Measurements from ENCODE around the gene C2CD4C. TPM values are rescaled to one million over a fixed set of nuclear protein-coding genes. Genes with fewer than 3 reads are reported as not detected.

C2CD4C gene
- total RNA-seq, 6 donors from 2014 or later: 0.76 to 2.1 (median 1.6) TPM

DNA sequence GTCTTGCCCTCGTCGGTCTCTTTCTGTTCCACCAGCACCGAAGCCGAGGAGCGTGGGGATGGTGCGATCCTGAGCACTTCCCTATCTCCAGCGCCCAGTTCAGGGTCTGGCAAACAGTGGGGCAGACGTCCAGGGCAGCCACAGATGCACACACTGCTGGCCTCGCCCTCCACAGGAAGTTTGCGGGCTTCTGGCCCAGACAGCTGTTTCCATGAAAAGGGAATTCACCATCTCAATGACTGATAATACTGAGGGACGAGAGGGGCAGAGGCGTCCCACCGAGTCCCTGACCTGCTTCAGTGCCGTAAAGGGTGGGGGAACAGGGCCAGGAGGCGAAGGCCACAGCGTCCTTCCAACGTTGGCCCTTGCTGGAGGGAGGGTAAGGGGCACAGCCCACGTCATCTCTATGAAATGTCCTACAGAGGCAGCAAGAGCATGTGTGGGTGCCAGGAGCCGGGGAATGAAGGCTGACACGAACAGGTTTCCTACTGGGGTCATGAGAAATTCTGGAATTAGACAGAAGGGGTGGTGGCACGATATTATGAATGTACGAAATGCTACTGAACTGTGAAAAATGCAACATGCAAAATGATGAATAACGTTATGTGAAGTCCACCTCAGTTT is 32.4 kb upstream of the C2CD4C start:
- 33 to 45% methylated on average over 17 to 19 of the region's 23 CpGs for WGBS, 2 donors
- TF ChIP-seq POLR2A (IDR thresholded peaks at IDR 0.05) (no peak), EP300 (IDR thresholded peaks at IDR 0.05) (no peak), POLR2AphosphoS5 (IDR thresholded peaks at IDR 0.05) (no peak)
- TF ChIP-seq, protein P1, sequence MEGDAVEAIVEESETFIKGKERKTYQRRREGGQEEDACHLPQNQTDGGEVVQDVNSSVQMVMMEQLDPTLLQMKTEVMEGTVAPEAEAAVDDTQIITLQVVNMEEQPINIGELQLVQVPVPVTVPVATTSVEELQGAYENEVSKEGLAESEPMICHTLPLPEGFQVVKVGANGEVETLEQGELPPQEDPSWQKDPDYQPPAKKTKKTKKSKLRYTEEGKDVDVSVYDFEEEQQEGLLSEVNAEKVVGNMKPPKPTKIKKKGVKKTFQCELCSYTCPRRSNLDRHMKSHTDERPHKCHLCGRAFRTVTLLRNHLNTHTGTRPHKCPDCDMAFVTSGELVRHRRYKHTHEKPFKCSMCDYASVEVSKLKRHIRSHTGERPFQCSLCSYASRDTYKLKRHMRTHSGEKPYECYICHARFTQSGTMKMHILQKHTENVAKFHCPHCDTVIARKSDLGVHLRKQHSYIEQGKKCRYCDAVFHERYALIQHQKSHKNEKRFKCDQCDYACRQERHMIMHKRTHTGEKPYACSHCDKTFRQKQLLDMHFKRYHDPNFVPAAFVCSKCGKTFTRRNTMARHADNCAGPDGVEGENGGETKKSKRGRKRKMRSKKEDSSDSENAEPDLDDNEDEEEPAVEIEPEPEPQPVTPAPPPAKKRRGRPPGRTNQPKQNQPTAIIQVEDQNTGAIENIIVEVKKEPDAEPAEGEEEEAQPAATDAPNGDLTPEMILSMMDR (IDR thresholded peaks at IDR 0.05): no peak
- Histone ChIP-seq H3K36me3 (peaks cover 0 to 11% (median 0%) of the 10 kb centered on the region in 4 donors), H3K9me3 (no peaks in the 10 kb centered on the region), H3K27ac (no peak overlapping the region), H3K27me3 (no peaks in the 10 kb centered on the region), H3K4me1 (peaks cover 0 to 9% (median 6%) of the 10 kb centered on the region in 4 donors), H3K4me3 (no peak overlapping the region)
- ATAC-seq (ENCODE audit: low FRiP score in 2 of 2) (no peak), DNase-seq (peak in 1 of 2 donors; percentile 29)

DNA sequence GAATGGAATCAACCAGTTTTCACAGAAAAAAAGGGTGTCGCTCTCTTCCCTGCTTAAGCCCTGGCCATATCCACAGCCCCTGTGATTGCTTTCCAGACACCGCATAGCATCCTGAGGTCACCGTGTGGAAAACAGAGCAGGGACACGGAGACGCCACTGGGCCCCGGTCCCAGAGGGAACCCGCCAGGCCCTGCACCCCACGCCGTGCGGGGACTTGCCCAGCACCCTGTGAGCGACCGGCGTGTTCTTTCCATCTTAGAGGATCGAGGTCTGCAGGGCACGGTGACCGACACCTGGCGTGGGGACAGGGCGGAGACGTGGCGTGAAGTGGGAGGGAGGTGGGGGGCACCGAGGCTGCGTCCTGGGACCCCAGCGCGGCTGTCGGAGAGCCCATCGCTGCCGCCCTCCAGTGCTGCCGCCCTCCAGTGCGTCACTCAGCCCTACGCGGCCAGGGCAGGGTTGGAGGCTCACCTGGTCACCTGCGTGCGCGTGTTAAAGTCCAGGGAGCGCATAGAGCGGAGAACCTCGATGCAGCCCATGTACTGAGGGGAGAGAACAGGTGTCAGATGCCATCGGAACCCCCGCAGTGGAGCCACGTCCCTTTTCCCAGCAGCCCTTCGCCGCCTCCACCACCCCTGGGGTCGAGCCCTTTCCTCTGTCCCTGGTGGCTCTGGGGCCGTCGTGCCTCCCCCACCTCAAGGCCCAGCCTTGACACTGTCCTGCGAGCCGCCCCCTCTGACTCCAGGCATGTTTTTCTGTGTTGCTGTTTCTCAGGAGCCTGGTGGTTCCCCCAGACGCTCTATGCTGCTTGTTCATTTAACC is 31.7 kb upstream of the C2CD4C start:
- Histone ChIP-seq H3K4me3 (no peak overlapping the region), H3K27me3 (no peaks in the 10 kb centered on the region), H3K27ac (no peak overlapping the region), H3K9me3 (no peaks in the 10 kb centered on the region), H3K4me1 (peaks cover 0 to 9% (median 6%) of the 10 kb centered on the region in 4 donors), H3K36me3 (peaks cover 0 to 16% (median 0%) of the 10 kb centered on the region in 4 donors)
- 79 to 80% methylated on average over 25 to 42 of the region's 48 CpGs for WGBS, 2 donors
- DNase-seq (peak in 1 of 2 donors; percentile 72), ATAC-seq (ENCODE audit: low FRiP score in 2 of 2) (no peak)
- TF ChIP-seq POLR2A (IDR thresholded peaks at IDR 0.05) (no peak), EP300 (IDR thresholded peaks at IDR 0.05) (no peak), POLR2AphosphoS5 (IDR thresholded peaks at IDR 0.05) (no peak)
- TF ChIP-seq, protein P1 (IDR thresholded peaks at IDR 0.05): no peak

DNA sequence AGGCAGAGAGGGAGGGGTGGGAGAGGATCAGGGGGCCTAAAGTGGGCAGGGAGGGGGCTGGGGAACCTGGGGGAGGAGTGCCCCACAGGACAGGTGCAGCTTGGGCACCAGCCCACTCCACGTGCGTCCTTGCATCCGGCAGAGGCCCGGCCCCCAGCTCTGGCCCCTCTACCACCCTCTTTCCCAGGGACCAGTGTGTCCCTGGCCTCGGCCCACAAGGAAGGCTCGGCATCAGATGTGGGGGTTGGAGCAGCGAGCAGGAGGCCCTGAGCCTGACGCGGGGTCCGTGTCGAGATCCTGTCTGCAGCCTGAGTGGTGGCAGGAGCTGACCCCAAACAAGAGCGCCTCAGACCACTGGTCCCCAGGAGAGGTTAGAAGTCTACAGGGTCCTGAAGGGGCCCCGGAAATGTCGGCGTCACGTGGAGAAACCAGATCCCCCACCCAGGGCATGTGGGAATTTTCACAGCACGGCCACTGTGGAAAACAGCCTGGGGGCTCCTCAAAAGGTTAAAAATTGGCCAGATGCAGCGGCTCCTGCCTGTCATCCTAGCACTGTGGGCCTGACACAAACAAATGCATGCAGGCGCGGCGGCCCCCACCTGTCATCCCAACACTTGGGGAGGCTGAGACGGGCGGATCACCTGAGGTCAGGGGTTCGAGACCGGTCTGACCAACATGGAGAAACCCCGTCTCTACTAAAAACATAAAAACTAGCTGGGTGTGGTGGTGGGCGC is 30.4 kb upstream of the C2CD4C start:
- DNase-seq (peak in 1 of 2 donors; percentile 52), ATAC-seq (ENCODE audit: low FRiP score in 2 of 2) (no peak)
- Histone ChIP-seq H3K4me1 (peaks cover 0 to 9% (median 6%) of the 10 kb centered on the region in 4 donors), H3K27ac (no peak overlapping the region), H3K36me3 (peaks cover 0 to 15% (median 1%) of the 10 kb centered on the region in 4 donors), H3K27me3 (no peaks in the 10 kb centered on the region), H3K4me3 (no peak overlapping the region), H3K9me3 (no peaks in the 10 kb centered on the region)
- TF ChIP-seq, protein P1 (IDR thresholded peaks at IDR 0.05): no peak
- TF ChIP-seq POLR2AphosphoS5 (IDR thresholded peaks at IDR 0.05) (no peak), EP300 (IDR thresholded peaks at IDR 0.05) (no peak), POLR2A (IDR thresholded peaks at IDR 0.05) (no peak)
- 73 to 83% methylated on average over 21 to 26 of the region's 27 CpGs for WGBS, 2 donors

DNA sequence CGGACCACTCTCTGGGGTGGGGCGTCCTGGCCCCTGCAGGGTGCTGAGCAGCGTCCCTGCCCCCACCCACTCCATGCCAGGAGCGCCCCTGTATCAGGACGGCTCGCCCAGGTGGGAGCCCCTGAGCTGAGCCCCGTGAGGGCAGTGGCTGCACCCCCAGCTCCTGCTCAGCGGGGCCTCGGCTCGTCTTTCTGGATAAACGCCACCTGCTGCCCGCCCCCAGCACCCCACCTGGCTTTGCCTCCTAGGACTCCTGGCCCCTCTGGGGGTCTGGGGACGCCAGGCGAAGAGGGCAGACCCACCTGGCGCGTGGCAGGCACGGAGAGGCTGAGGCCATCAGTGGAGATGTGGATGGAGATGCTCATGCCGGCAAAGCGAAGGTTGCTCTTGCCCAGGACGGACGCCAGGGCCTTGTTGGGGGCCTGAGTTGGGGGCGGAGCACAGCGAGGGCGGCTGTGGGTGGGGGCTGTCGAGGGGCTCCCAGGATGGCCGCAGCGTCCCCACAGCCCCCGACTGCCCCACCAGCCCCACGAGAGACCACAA is 29.5 kb upstream of the C2CD4C start:
- WGBS, 2 donors: 60 to 73% methylated on average over 11 to 24 of the region's 29 CpGs
- Histone ChIP-seq H3K4me3 (no peak overlapping the region), H3K27me3 (no peaks in the 10 kb centered on the region), H3K27ac (no peak overlapping the region), H3K36me3 (peaks cover 0 to 13% (median 1%) of the 10 kb centered on the region in 4 donors), H3K4me1 (peaks cover 0 to 9% (median 6%) of the 10 kb centered on the region in 4 donors), H3K9me3 (no peaks in the 10 kb centered on the region)
- ATAC-seq (ENCODE audit: low FRiP score in 2 of 2) (no peak), DNase-seq (peak in 1 of 2 donors; percentile 69)
- TF ChIP-seq POLR2AphosphoS5 (IDR thresholded peaks at IDR 0.05) (no peak), POLR2A (IDR thresholded peaks at IDR 0.05) (no peak), EP300 (IDR thresholded peaks at IDR 0.05) (no peak)
- TF ChIP-seq, protein P1 (IDR thresholded peaks at IDR 0.05): no peak

Data from upper lobe of left lung (tissue), 6 donors.